H9 (cell line): ENCODE measurements around the gene PDS5B. TPM values are rescaled to one million over a fixed set of nuclear protein-coding genes. Genes with fewer than 3 reads are reported as not detected.

Experiments used
- DNase-seq: peaks from one replicate; pipeline ENCODE4 v3.0.0-alpha.2; 2017
- H2AFZ ChIP-seq: one replicate; pipeline ENCODE4 v1.6.1; 2013; ENCODE audit warnings: mild to moderate bottlenecking, low read length, control low read depth, moderate library complexity
- H2AK5ac ChIP-seq: 2 replicates; pipeline ENCODE4 v1.6.1; 2013; ENCODE audit warnings: low read length, control low read depth, mixed read lengths; ENCODE audit not compliant: insufficient read length
- H2BK120ac ChIP-seq: one replicate; pipeline ENCODE4 v1.6.1; 2013; ENCODE audit warnings: low read depth, mild to moderate bottlenecking, low read length, control low read depth, inconsistent platforms; ENCODE audit not compliant: poor library complexity, severe bottlenecking
- H2BK12ac ChIP-seq: 2 replicates; pipeline ENCODE4 v1.6.1; 2013; ENCODE audit warnings: low read length, control low read depth, mixed read lengths, low read depth; ENCODE audit not compliant: insufficient read length
- H2BK15ac ChIP-seq: 2 replicates; pipeline ENCODE4 v1.6.1; 2013; ENCODE audit warnings: low read depth, low read length, control low read depth
- H2BK20ac ChIP-seq: one replicate; pipeline ENCODE4 v1.6.1; 2013; ENCODE audit warnings: low read depth, mild to moderate bottlenecking, low read length, control low read depth, inconsistent platforms; ENCODE audit not compliant: poor library complexity, severe bottlenecking
- H2BK5ac ChIP-seq: 2 replicates; pipeline ENCODE4 v1.6.1; 2013; ENCODE audit warnings: low read length, control low read depth, mixed read lengths; ENCODE audit not compliant: insufficient read length
- H3K14ac ChIP-seq: 2 replicates; pipeline ENCODE4 v1.6.1; 2013; ENCODE audit warnings: low read length, control low read depth; ENCODE audit not compliant: insufficient read depth
- H3K18ac ChIP-seq: 2 replicates; pipeline ENCODE4 v1.6.1; 2013; ENCODE audit warnings: low read depth, mild to moderate bottlenecking, mixed read lengths, low read length, control low read depth; ENCODE audit not compliant: insufficient read length
- H3K23ac ChIP-seq: 2 replicates; pipeline ENCODE4 v1.6.1; 2013; ENCODE audit warnings: low read length, control low read depth, mixed read lengths, low read depth; ENCODE audit not compliant: insufficient read length
- H3K23me2 ChIP-seq: 2 replicates; pipeline ENCODE4 v1.6.1; 2013; ENCODE audit warnings: low read depth, mild to moderate bottlenecking, mixed read lengths, low read length, control low read depth; ENCODE audit not compliant: insufficient read length, poor library complexity, severe bottlenecking
- H3K27ac ChIP-seq: 2 replicates; pipeline ENCODE4 v1.5.1; 2013; ENCODE audit warnings: low read length, control low read depth, mixed read lengths, low read depth; ENCODE audit not compliant: insufficient read length
- H3K27me3 ChIP-seq: 2 replicates; pipeline ENCODE4 v1.6.1; 2013; ENCODE audit warnings: low read length, control low read depth, inconsistent platforms; ENCODE audit not compliant: insufficient read depth
- H3K4ac ChIP-seq: 2 replicates; pipeline ENCODE4 v1.6.1; 2013; ENCODE audit warnings: low read depth, mild to moderate bottlenecking, control low read depth, inconsistent platforms, low read length, moderate library complexity
- H3K4me1 ChIP-seq: 2 replicates; pipeline ENCODE4 v1.6.1; 2013; ENCODE audit warnings: low read length, control low read depth, inconsistent platforms; ENCODE audit not compliant: insufficient read depth
- H3K4me2 ChIP-seq: 2 replicates; pipeline ENCODE4 v1.6.1; 2013; ENCODE audit warnings: low read length, control low read depth, mixed read lengths; ENCODE audit not compliant: insufficient read length, insufficient read depth
- H3K56ac ChIP-seq: 2 replicates; pipeline ENCODE4 v1.6.1; 2013; ENCODE audit warnings: low read depth, mild to moderate bottlenecking, mixed read lengths, low read length, control low read depth; ENCODE audit not compliant: insufficient read length
- H3K79me1 ChIP-seq: 2 replicates; pipeline ENCODE4 v1.6.1; 2013; ENCODE audit warnings: low read depth, mild to moderate bottlenecking, moderate library complexity, low read length, control low read depth, inconsistent platforms; ENCODE audit not compliant: insufficient read depth, poor library complexity, severe bottlenecking
- H3K79me2 ChIP-seq: 2 replicates; pipeline ENCODE4 v1.6.1; 2013; ENCODE audit warnings: low read length, control low read depth, inconsistent platforms; ENCODE audit not compliant: insufficient read depth
- H3K9ac ChIP-seq: 2 replicates; pipeline ENCODE4 v1.6.1; 2013; ENCODE audit warnings: low read length, control low read depth, mixed read lengths; ENCODE audit not compliant: insufficient read length; ENCODE audit errors: extremely low read depth
- H3K9me3 ChIP-seq: one replicate; pipeline ENCODE4 v1.6.1; 2013; ENCODE audit warnings: low read depth, low read length, inconsistent platforms; ENCODE audit not compliant: control insufficient read depth
- H3T11ph ChIP-seq: one replicate; pipeline ENCODE4 v1.6.1; 2013; ENCODE audit warnings: mild to moderate bottlenecking, low read length, control low read depth, inconsistent platforms
- H4K20me1 ChIP-seq: one replicate; pipeline ENCODE4 v1.6.1; 2013; ENCODE audit not compliant: control insufficient read depth, insufficient read length, insufficient read depth
- H4K5ac ChIP-seq: 2 replicates; pipeline ENCODE4 v1.6.1; 2013; ENCODE audit warnings: low read depth, mild to moderate bottlenecking, mixed read lengths, low read length, control low read depth; ENCODE audit not compliant: insufficient read length
- H4K8ac ChIP-seq: replicated peaks from 2 replicates; pipeline ENCODE4 v1.6.1; 2013; ENCODE audit warnings: low read length, control low read depth, mixed read lengths, low read depth; ENCODE audit not compliant: insufficient read length
- H4K91ac ChIP-seq: 2 replicates; pipeline ENCODE4 v1.6.1; 2013; ENCODE audit warnings: low read depth, mild to moderate bottlenecking, moderate library complexity, mixed read lengths, low read length, control low read depth; ENCODE audit not compliant: insufficient read length
- H3K27ac Mint-ChIP-seq, 3 experiments: 2 replicates in 2 of 3; 3 replicates in 1 of 3; pipeline ENCODE4 v1.8.0; 2020 to 2021; ENCODE audit warnings: mixed read lengths in 3 of 3, mild to moderate bottlenecking in 1 of 3, moderate library complexity in 1 of 3
- H3K27me3 Mint-ChIP-seq: 2 replicates; pipeline ENCODE4 v1.8.0; 2021; ENCODE audit warnings: low read depth, mild to moderate bottlenecking, moderate library complexity, mixed read lengths
- H3K36me3 Mint-ChIP-seq, 3 experiments: 2 replicates in 2 of 3; 3 replicates in 1 of 3; pipeline ENCODE4 v1.8.0; 2020 to 2021; ENCODE audit warnings: low read depth in 3 of 3, mixed read lengths in 3 of 3; ENCODE audit not compliant: insufficient read depth in 1 of 3
- H3K4me1 Mint-ChIP-seq, 2 experiments: 2 replicates each; pipeline ENCODE4 v1.8.0; 2020; ENCODE audit warnings: mixed read lengths in 2 of 2
- H3K4me3 Mint-ChIP-seq, 2 experiments: 2 replicates in 1 of 2; 3 replicates in 1 of 2; pipeline ENCODE4 v1.8.0; 2020 to 2021; ENCODE audit warnings: mild to moderate bottlenecking in 2 of 2, mixed read lengths in 2 of 2, moderate library complexity in 1 of 2
- H3K9me3 Mint-ChIP-seq, 2 experiments: 2 replicates in 1 of 2; 3 replicates in 1 of 2; pipeline ENCODE4 v1.8.0; 2020; ENCODE audit warnings: mild to moderate bottlenecking in 2 of 2, mixed read lengths in 2 of 2, moderate library complexity in 1 of 2
- WGBS: extraction: QIAGEN DNeasy Blood & Tissue Kit; methylation state at CpG from one replicate; pipeline ENCODE4 v1.1.7; 2013; ENCODE audit warnings: missing lambda C conversion rate, low lambda C conversion rate, mixed read lengths; ENCODE audit not compliant: insufficient read length; ENCODE audit errors: extremely low coverage; 5-methylcytosine and 5-hydroxymethylcytosine counted together
- total RNA-seq: library from RNA; stranded (reverse); gene quantifications from 2 replicates; pipeline ENCODE4 v1.2.1, GENCODE V29; 2021
- TF ChIP-seq, protein P1 (sequence below): fragments of 200-600 bp; sonication (generic); conservative IDR thresholded peaks from 3 replicates; pipeline ENCODE4 v1.8.0; 2021; ENCODE audit warnings: antibody characterized with exemption, mild to moderate bottlenecking

PDS5B gene
- total RNA-seq, 1 experiment from 2014 or later: 50.0 TPM

DNA sequence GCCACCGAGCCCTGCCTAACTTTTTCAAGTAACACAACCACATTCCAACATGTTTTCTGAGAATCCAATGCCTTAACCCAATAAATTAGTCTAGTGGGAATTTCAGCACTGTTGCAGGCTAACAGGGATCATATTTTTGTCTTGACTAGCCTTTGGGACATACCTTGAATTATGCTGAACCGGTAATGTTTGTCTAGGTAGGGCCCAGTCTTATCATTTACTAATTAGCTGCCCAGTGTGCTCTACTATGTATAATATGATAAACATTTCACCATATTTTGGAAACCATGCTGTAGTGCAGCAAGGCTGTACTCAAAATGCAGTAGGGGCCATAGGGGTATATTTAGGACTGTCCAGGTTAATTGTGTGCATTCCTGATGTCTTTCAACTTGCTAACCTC, 3.3 kb upstream of the PDS5B start:
- Histone ChIP-seq H3K9ac (no peak overlapping the region), H4K5ac (no peak overlapping the region), H2BK20ac (no peak overlapping the region), H4K91ac (no peak overlapping the region), H3K14ac (no peak overlapping the region), H2AFZ (no peak overlapping the region), H2BK5ac (no peak overlapping the region), H3K18ac (no peak overlapping the region), H4K8ac (no peak overlapping the region), H3K4me2 (no peak overlapping the region), H2BK12ac (no peak overlapping the region), H4K20me1 (no peaks in the 10 kb centered on the region), H3K23me2 (peaks cover 5% of the 10 kb centered on the region), H3K27me3 (no peaks in the 10 kb centered on the region), H3K4ac (no peak overlapping the region), H3K9me3 (no peaks in the 10 kb centered on the region), H3K23ac (no peak overlapping the region), H3K79me2 (no peaks in the 10 kb centered on the region; the same call in 1 of the 2 replicates), H2BK120ac (no peak overlapping the region), H3T11ph (no peak overlapping the region), H2BK15ac (no peak overlapping the region), H3K79me1 (no peaks in the 10 kb centered on the region), H2AK5ac (no peak overlapping the region), H3K27ac (no peak overlapping the region), H3K56ac (no peak overlapping the region), H3K4me1 (no peaks in the 10 kb centered on the region)
- peaks cover 11% of the 10 kb centered on the region for H3K27me3 Mint-ChIP-seq
- no peak overlapping the region for H3K27ac Mint-ChIP-seq
- no CpG with 5 or more reads among the region's 2 CpGs for WGBS
- no peak for DNase-seq
- H3K4me1 Mint-ChIP-seq: peaks cover 13 to 14% of the 10 kb centered on the region in 2 experiments
- TF ChIP-seq, protein P1, sequence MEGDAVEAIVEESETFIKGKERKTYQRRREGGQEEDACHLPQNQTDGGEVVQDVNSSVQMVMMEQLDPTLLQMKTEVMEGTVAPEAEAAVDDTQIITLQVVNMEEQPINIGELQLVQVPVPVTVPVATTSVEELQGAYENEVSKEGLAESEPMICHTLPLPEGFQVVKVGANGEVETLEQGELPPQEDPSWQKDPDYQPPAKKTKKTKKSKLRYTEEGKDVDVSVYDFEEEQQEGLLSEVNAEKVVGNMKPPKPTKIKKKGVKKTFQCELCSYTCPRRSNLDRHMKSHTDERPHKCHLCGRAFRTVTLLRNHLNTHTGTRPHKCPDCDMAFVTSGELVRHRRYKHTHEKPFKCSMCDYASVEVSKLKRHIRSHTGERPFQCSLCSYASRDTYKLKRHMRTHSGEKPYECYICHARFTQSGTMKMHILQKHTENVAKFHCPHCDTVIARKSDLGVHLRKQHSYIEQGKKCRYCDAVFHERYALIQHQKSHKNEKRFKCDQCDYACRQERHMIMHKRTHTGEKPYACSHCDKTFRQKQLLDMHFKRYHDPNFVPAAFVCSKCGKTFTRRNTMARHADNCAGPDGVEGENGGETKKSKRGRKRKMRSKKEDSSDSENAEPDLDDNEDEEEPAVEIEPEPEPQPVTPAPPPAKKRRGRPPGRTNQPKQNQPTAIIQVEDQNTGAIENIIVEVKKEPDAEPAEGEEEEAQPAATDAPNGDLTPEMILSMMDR: no peak
- H3K4me3 Mint-ChIP-seq: no peak overlapping the region
- peaks cover 0 to 2% (median 0%) of the 10 kb centered on the region in 3 experiments; a peak in 4 of 7 replicates for H3K36me3 Mint-ChIP-seq
- peaks cover 6 to 9% of the 10 kb centered on the region in 2 experiments; a peak in 3 of 5 replicates for H3K9me3 Mint-ChIP-seq
